ENCODE results near the gene PARL.

DNA sequence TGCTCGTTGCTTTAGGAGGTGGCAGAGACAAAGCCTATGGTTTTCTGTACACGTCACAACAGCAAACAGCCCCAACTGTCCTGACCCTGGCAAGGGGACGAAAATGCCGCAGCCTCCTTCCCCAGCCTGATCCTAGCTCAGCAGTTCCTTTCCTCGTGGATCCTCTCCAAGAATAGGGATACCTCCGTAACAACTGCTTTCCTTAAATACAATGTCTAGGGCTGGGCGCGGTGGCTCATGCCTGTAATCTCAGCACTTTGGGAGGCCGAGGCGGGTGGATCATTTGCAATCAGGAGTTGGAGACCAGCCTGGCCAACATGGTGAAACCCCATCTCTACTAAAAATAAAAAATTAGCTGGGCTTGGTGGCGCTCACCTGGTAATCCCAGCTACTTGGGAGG lies 76.3 kb downstream of the PARL start:
- TF ChIP-seq, protein P1, sequence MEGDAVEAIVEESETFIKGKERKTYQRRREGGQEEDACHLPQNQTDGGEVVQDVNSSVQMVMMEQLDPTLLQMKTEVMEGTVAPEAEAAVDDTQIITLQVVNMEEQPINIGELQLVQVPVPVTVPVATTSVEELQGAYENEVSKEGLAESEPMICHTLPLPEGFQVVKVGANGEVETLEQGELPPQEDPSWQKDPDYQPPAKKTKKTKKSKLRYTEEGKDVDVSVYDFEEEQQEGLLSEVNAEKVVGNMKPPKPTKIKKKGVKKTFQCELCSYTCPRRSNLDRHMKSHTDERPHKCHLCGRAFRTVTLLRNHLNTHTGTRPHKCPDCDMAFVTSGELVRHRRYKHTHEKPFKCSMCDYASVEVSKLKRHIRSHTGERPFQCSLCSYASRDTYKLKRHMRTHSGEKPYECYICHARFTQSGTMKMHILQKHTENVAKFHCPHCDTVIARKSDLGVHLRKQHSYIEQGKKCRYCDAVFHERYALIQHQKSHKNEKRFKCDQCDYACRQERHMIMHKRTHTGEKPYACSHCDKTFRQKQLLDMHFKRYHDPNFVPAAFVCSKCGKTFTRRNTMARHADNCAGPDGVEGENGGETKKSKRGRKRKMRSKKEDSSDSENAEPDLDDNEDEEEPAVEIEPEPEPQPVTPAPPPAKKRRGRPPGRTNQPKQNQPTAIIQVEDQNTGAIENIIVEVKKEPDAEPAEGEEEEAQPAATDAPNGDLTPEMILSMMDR (conservative IDR thresholded peaks at IDR 0.05; ENCODE audit: low read depth, low read length) = no peak
- no peak for TF ChIP-seq EZH2 (IDR thresholded peaks at IDR 0.05; ENCODE audit: low read length, unreplicated experiment)
